RWPE2 (cell line): ENCODE data around the gene MAP7.
A peak's percentile ranks its signal among the peaks of the same experiment; 100 is the strongest.

ENCODE experiments used
- ATAC-seq: fragments of 200-7000 bp; cut with Tn5 transposase; 3 replicates; pipeline ENCODE4 v1.9.1; 2021; ENCODE audit warnings: low read depth
- DNase-seq: peaks from one replicate; pipeline ENCODE4 v3.0.0-alpha.2; 2020; ENCODE audit warnings: low spot score
- H3K27ac ChIP-seq: fragments of 450-650 bp; 2 replicates; pipeline ENCODE4 v1.5.1; 2017; ENCODE audit warnings: mild to moderate bottlenecking; ENCODE audit not compliant: poor library complexity, severe bottlenecking
- H3K27me3 ChIP-seq: fragments of 250-450 bp; sonication (Bioruptor Pico); 2 replicates; pipeline ENCODE4 v1.5.1; 2021; ENCODE audit warnings: mild to moderate bottlenecking, moderate library complexity; ENCODE audit not compliant: insufficient read depth, poor library complexity, severe bottlenecking
- H3K36me3 ChIP-seq: fragments of 250-450 bp; sonication (Bioruptor Pico); 2 replicates; pipeline ENCODE4 v1.5.1; 2020; ENCODE audit warnings: low read depth, mild to moderate bottlenecking, moderate library complexity
- H3K4me1 ChIP-seq: fragments of 250-450 bp; sonication (Bioruptor Pico); 2 replicates; pipeline ENCODE4 v1.5.1; 2021; ENCODE audit warnings: mild to moderate bottlenecking, moderate library complexity; ENCODE audit not compliant: insufficient read depth, poor library complexity, severe bottlenecking
- H3K4me3 ChIP-seq: fragments of 250-450 bp; sonication (Bioruptor Pico); 2 replicates; pipeline ENCODE4 v1.5.1; 2021; ENCODE audit warnings: mild to moderate bottlenecking, moderate library complexity; ENCODE audit not compliant: severe bottlenecking
- H3K9me3 ChIP-seq: fragments of 250-450 bp; sonication (Bioruptor Pico); 2 replicates; pipeline ENCODE4 v1.5.1; 2021; ENCODE audit warnings: mild to moderate bottlenecking, moderate library complexity; ENCODE audit not compliant: severe bottlenecking
- TF ChIP-seq, protein P1 (sequence below): fragments of 450-650 bp; IDR thresholded peaks from one replicate; pipeline ENCODE4 v1.5.1; 2017; ENCODE audit warnings: mild to moderate bottlenecking, moderate library complexity; ENCODE audit not compliant: poor library complexity, severe bottlenecking

MAP7 gene

DNA sequence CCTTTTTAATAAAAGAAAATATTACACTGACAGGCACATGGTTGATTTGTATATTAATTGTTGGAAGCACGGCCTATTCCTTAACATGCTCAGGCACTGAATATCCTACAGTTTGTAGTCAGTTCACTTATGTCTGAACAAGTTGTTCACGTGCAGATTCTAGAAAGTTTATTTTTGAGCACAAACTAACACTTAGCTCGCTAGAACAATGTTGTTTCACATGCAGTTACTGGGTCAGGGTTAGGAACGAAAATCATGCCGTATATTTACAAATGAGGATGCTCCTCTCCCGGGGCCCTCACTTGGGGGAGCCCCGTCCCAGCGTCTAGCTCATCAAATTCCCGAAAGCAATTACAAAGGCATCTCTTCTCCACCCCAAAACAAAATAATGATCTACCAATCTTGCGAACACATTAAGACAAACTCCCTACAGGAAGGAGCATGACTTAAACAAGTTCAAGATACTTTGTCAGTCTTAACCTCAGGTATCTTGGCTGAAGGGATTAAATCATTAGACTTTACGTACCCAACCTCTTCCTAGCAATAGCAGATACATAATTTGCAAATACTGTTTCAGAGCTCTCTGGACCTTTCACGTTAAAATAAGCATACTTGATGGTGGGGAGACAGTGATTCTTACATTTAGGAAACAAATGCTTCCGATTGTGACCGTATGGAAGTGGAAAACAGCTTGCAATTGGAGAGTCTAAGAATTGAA lies 1.5 kb downstream of the MAP7 start:
- peaks cover 10% of the 10 kb centered on the region for H3K4me1 ChIP-seq
- no peak for DNase-seq
- TF ChIP-seq, protein P1, sequence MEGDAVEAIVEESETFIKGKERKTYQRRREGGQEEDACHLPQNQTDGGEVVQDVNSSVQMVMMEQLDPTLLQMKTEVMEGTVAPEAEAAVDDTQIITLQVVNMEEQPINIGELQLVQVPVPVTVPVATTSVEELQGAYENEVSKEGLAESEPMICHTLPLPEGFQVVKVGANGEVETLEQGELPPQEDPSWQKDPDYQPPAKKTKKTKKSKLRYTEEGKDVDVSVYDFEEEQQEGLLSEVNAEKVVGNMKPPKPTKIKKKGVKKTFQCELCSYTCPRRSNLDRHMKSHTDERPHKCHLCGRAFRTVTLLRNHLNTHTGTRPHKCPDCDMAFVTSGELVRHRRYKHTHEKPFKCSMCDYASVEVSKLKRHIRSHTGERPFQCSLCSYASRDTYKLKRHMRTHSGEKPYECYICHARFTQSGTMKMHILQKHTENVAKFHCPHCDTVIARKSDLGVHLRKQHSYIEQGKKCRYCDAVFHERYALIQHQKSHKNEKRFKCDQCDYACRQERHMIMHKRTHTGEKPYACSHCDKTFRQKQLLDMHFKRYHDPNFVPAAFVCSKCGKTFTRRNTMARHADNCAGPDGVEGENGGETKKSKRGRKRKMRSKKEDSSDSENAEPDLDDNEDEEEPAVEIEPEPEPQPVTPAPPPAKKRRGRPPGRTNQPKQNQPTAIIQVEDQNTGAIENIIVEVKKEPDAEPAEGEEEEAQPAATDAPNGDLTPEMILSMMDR, result no peak
- no peaks in the 10 kb centered on the region for H3K36me3 ChIP-seq
- H3K27me3 ChIP-seq, result no peaks in the 10 kb centered on the region
- H3K9me3 ChIP-seq, result no peaks in the 10 kb centered on the region
- peak overlapping the region; percentile 44 for H3K27ac ChIP-seq
- ATAC-seq, result no peak
- peak overlapping the region; percentile 88 for H3K4me3 ChIP-seq

DNA sequence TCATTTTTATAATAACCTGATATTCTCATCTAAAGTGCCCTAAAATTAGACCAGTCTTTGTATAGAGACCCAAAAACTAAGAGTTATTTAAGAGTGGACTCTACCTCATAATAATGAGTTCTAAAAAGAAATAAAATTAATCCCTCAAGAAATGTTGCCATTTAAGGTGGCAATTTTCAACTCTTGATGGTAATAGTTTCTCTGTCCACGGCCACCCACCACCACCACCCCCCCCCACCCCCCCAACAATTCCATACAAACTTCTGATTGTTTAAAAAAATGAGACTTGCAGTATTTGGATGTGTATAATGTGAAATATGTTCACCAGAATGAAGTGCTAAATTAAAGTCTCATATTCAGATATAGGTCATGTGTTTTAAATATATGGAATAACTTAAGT lies 2.4 kb downstream of the MAP7 start:
- no peak for ATAC-seq
- no peaks in the 10 kb centered on the region for H3K27me3 ChIP-seq
- no peak for DNase-seq
- H3K9me3 ChIP-seq, result no peaks in the 10 kb centered on the region
- H3K36me3 ChIP-seq, result peaks cover 3% of the 10 kb centered on the region; the same call in 1 of the 2 replicates
- TF ChIP-seq, protein P1, result no peak
- peaks cover 10% of the 10 kb centered on the region for H3K4me1 ChIP-seq
- no peak overlapping the region for H3K4me3 ChIP-seq
- no peak overlapping the region for H3K27ac ChIP-seq

DNA sequence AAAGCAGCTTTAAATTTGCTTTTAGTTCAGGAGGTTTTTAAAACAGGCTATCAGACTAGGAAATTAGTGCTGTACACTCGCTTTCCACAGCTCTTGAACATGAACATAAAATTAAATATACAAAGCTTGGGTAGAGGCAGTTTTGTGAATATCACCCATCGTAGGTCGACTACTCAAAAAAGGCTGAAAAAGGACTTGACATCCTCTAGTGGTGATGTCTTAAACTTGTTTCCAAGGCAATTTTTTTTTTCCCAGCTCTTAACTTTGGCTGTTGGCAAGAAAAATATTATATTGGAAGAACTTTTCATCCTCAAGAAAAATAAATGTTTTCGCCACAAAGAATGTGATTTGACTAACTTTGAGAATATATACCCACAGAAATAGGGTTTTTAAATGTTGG lies 2.9 kb downstream of the MAP7 start:
- TF ChIP-seq, protein P1, result peak; percentile 93
- peaks cover 10% of the 10 kb centered on the region for H3K4me1 ChIP-seq
- no peak for ATAC-seq
- H3K27me3 ChIP-seq, result no peaks in the 10 kb centered on the region
- no peak overlapping the region for H3K27ac ChIP-seq
- peaks cover 3% of the 10 kb centered on the region; the same call in 1 of the 2 replicates for H3K36me3 ChIP-seq
- no peaks in the 10 kb centered on the region for H3K9me3 ChIP-seq
- no peak overlapping the region for H3K4me3 ChIP-seq
- DNase-seq, result no peak

DNA sequence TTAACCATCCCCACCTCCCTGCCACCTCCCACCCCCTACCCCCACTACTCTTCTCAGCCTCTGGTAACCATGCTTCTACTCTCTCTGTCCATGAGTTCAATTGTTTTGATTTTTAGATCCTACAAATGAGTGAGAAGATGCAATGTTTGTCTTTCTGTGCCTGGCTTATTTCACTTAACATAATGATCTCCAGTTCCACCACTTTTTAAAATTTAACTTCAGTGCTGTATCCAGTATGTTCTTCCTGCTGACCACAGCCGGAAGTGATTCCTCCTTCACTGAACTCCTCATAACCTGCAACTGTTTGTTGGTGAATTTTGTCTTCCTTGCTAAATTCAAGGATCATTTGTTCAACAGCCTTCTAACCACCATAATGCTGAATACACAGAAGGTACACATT lies 3.9 kb downstream of the MAP7 start:
- Histone ChIP-seq H3K27me3 (no peaks in the 10 kb centered on the region), H3K4me3 (no peak overlapping the region), H3K36me3 (peaks cover 3% of the 10 kb centered on the region), H3K9me3 (no peaks in the 10 kb centered on the region), H3K27ac (no peak overlapping the region), H3K4me1 (peaks cover 8% of the 10 kb centered on the region)
- TF ChIP-seq, protein P1, result no peak
- no peak for ATAC-seq
- no peak for DNase-seq

DNA sequence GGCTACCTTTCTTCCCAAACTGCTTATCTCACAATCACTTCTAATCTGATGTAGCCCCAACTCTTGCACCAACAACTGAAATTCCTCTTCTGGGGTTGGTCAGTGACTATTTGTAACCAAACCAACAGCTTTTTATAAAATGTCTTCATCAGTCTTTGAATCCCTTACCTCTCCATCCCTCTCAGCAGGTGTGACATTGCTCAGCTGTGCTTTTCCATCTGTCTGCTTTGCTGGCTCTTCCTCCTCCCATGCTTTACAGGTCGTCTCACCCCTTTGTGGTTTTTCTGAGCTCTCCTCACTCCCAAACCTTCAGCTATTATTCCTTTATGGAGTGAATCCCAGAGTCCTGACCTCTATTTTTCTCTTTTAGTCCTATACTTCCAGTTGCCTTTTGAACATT lies 5.9 kb downstream of the MAP7 start:
- ATAC-seq (no peak), DNase-seq (no peak)
- Histone ChIP-seq H3K9me3 (no peaks in the 10 kb centered on the region), H3K4me1 (peaks cover 5% of the 10 kb centered on the region), H3K36me3 (peaks cover 3% of the 10 kb centered on the region), H3K27ac (no peak overlapping the region), H3K27me3 (no peaks in the 10 kb centered on the region), H3K4me3 (no peak overlapping the region)
- TF ChIP-seq, protein P1, result no peak
